GM12801 (cell line): ENCODE data around the gene TIPRL.

Source experiments
- CTCF ChIP-seq: IDR thresholded peaks from one replicate; pipeline ENCODE4 v1.5.1; 2011; ENCODE audit warnings: control low read depth; ENCODE audit not compliant: insufficient read length; ENCODE audit errors: extremely low read depth

Gene TIPRL

DNA sequence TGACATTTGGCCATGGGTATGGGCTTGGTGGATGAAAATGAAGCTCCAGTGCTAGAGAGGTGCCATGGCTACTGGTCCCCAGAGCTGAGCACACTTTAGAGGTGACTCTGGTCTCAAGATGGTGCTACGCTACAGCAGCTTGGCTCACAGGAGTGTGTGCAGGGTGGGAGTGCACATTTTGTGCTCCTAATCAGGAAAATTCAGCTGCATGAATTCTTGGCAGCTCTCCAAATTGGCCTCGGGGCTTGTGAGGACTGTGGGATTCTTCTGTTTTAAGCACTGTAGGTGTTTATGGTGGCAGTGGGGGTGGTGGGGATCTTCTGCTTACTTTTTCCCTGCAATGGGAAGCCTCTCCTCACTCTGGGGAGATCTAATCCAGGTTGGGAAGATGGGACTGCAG lies 17.3 kb upstream of the TIPRL start:
- TF ChIP-seq CTCF: no peak

- TF ChIP-seq CTCF: no peak
Measured at GRCh38 chr1:168163670-168164069, 15.1 kb upstream of the TIPRL start.

DNA sequence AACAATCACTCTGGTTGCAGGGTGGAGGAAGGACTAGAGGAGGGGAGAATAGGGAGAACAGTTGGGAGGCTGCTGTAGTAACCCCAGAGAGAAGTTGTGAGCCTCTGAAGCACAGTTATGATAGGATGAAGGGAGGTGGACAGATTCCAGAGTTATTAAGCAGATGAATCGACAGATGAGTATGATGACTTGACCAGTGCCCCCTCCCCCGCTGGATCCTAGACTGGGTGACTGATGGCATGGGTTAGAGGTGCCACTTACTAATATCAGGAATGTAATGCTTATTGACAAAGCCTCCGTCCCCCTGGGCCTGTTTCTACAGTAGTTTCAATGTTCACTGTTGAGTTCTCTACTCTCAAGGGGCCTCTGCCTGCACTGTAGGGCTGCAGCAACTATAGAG lies 14.0 kb upstream of the TIPRL start:
- no peak for TF ChIP-seq CTCF

DNA sequence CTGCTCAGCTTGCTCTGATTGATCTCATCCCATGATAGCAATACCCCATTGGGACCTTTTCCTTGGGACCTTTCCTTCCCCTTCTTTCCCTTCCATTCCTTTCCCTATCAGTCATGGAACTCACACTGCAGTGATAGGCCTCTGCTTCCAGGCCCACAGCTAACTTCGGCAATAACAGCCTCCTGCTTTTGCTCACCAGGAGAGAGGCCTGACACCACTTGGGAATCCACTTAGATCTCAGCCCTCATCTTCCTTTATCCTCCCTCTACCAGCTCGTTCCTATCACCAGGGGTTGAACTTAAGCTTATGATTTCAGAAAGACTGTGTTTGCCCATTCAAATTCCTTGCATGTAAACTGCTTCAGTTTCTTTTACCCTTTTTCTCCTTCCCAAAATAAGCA lies 11.0 kb upstream of the TIPRL start:
- no peak for TF ChIP-seq CTCF

GRCh38 chr1:168170564-168171508 lies 7.9 kb upstream of the TIPRL start:
- TF ChIP-seq CTCF: no peak

DNA sequence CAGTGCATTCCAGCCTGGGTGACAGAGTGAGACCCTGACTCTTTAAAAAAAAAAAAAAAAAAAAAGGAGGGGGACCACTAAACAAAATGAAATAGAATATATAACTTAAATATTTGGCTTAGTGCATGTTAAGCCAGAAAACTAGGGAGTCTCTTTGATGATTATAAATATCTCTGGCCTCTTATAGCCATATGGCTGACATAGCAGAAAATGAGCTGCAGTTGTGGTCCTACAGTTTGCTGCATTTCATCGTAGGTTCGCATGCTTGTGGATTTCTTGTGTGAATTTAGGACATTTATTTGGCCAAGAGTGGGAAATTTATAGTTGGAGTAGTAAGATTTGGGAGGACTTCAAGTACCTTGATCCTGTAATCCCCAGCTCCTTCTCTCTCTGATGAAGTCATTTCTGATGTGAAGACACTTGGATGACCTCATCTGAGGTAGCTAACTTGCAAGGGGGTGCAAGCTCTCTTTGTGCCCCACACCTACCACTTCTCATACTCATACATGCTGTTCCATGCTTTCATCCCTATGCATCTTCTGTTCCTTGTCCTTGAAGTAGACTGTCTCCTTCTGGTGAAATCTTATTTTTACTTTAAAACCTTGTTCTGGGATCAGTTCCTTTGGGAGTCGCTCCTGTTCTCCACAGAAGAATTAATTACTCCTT lies 6.4 kb upstream of the TIPRL start:
- TF ChIP-seq CTCF: no peak

- no peak for TF ChIP-seq CTCF
Measured at GRCh38 chr1:168178227-168178637, 530 bp upstream of the TIPRL start.
